ENCODE results near the gene NTNG2. TPM values are rescaled to one million over a fixed set of nuclear protein-coding genes. Genes with fewer than 3 reads are reported as not detected.

Gene NTNG2
- total RNA-seq, 1 donor from 2014 or later = 4.0 TPM

DNA sequence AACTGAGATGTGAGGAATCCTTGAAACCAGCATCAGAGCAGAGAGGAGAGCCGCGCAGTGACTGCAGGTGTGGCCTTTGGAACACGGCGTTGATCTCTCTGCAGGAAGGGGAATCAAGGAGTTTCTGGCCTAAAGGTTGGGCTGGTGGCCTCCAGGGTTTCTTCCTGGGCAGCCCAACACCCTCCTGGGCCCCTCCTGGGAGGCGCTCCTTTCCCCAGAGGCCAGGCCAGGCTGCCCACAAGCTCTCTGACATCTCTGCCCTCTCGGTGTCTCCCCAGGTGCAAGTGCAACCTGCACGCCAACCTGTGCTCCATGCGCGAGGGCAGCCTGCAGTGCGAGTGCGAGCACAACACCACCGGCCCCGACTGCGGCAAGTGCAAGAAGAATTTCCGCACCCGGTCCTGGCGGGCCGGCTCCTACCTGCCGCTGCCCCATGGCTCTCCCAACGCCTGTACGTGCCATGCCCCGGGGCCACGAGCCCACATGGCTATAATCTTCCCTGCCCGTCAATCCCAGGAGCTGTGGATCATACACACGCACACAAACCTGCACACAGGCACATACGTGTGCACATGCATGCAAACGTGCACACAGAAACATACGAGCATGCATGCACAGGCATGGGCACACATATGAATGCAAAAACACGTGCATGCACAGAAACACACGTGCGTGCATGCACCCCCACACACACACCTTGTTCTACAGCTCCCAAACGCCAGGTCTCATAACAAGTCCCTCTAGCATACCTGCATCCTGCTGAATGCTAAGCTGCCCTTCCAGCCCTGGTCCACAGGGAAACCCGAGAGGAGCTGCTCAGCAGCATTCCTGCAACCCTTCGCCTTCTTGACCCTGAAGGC, 64.9 kb downstream of the NTNG2 start:
- DNase-seq (ENCODE audit: extremely low spot score, unreplicated experiment) = no peak
- no peak overlapping the region for H3K4me3 Mint-ChIP-seq
- TF ChIP-seq, protein P1, sequence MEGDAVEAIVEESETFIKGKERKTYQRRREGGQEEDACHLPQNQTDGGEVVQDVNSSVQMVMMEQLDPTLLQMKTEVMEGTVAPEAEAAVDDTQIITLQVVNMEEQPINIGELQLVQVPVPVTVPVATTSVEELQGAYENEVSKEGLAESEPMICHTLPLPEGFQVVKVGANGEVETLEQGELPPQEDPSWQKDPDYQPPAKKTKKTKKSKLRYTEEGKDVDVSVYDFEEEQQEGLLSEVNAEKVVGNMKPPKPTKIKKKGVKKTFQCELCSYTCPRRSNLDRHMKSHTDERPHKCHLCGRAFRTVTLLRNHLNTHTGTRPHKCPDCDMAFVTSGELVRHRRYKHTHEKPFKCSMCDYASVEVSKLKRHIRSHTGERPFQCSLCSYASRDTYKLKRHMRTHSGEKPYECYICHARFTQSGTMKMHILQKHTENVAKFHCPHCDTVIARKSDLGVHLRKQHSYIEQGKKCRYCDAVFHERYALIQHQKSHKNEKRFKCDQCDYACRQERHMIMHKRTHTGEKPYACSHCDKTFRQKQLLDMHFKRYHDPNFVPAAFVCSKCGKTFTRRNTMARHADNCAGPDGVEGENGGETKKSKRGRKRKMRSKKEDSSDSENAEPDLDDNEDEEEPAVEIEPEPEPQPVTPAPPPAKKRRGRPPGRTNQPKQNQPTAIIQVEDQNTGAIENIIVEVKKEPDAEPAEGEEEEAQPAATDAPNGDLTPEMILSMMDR (conservative IDR thresholded peaks at IDR 0.05) = no peak
- no peak overlapping the region for H3K27ac Mint-ChIP-seq
- peaks cover 40% of the 10 kb centered on the region for H3K27me3 Mint-ChIP-seq
- H3K36me3 Mint-ChIP-seq = no peaks in the 10 kb centered on the region
- H3K9me3 Mint-ChIP-seq = no peaks in the 10 kb centered on the region
- no peaks in the 10 kb centered on the region for H3K4me1 Mint-ChIP-seq (ENCODE audit: unreplicated experiment)

DNA sequence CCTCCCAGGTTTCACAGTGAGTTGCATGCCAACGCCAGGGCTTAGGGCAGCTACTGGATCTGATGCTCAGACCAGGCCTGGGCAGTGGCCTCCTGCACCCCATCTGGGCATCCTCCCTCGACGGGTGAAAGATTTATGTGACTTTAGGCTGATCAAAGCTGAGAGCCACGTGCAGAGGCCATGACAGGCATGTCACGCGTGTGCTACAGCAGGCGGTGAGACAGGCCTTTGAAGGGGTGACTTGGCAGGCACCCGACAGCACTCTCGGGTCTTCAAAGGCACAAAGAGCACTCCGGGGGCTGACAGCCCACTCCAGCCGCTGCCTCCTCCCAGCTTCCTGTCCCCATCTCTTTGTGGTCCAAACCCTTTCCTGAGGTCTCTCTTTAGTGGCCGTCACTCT, 66.2 kb downstream of the NTNG2 start:
- DNase-seq (ENCODE audit: extremely low spot score, unreplicated experiment) = no peak
- Mint-ChIP-seq H3K27ac (no peak overlapping the region), H3K4me3 (no peak overlapping the region), H3K4me1 (ENCODE audit: unreplicated experiment) (no peaks in the 10 kb centered on the region), H3K9me3 (no peaks in the 10 kb centered on the region), H3K27me3 (peaks cover 31% of the 10 kb centered on the region), H3K36me3 (no peaks in the 10 kb centered on the region)
- TF ChIP-seq, protein P1 (conservative IDR thresholded peaks at IDR 0.05) = no peak

DNA sequence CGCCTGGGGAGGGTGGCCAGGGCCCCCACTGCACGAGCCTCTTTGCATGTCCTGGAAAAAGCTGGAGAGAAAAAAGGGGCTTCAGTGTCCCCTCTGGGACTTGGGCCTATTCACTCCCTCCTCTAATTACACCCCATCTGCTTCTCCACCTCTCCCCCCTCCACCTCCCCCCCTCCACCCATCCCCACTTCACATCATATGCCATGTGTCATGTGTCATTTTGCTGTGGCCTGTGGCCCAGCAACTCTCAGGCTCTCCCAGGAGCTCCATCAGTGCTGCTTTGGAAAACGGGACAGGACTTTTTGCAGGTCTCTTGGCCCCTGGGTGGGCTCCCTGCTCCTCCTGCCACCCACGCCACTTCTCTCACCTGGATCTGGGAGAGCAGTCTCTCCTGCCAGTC, 68.7 kb downstream of the NTNG2 start:
- Mint-ChIP-seq H3K4me1 (ENCODE audit: unreplicated experiment) (no peaks in the 10 kb centered on the region), H3K36me3 (no peaks in the 10 kb centered on the region), H3K27ac (no peak overlapping the region), H3K4me3 (no peak overlapping the region), H3K27me3 (peaks cover 37% of the 10 kb centered on the region), H3K9me3 (no peaks in the 10 kb centered on the region)
- TF ChIP-seq, protein P1 (conservative IDR thresholded peaks at IDR 0.05) = no peak
- no peak for DNase-seq (ENCODE audit: extremely low spot score, unreplicated experiment)

DNA sequence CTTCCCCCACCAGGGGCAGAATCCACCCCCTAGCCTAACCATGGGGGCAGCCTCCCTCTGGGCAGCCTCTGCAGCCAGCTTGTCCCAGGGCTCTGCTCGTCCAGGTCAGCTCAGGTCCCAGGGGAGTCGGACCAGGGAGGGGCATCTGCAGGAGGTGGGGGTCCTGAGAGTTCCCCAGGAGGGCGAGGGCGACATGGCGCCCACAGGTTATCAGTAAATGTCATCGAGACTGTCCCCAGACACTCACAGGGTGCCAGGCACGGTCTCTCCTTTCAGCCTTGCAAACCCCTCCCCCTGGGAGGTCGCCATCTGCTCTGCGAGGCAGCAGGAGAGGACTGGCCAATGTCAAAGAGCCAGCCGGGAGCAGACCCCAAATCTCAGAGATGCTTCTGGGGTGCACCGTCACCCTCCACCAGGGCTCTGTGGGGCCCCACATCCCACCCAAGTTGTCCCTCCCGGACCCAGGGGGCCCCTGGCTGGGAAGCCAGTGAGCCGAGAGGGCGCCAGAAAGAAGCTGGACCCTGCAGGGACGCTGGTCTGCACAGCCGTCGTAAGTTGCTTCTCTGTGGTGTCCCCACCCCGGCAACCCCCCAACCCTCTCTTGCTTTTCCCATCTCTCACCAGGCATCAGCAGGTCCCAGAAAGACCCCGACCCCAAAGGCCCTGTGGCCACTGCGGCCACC, 69.3 kb downstream of the NTNG2 start:
- H3K36me3 Mint-ChIP-seq = no peaks in the 10 kb centered on the region
- TF ChIP-seq, protein P1 (conservative IDR thresholded peaks at IDR 0.05) = no peak
- no peaks in the 10 kb centered on the region for H3K9me3 Mint-ChIP-seq

DNA sequence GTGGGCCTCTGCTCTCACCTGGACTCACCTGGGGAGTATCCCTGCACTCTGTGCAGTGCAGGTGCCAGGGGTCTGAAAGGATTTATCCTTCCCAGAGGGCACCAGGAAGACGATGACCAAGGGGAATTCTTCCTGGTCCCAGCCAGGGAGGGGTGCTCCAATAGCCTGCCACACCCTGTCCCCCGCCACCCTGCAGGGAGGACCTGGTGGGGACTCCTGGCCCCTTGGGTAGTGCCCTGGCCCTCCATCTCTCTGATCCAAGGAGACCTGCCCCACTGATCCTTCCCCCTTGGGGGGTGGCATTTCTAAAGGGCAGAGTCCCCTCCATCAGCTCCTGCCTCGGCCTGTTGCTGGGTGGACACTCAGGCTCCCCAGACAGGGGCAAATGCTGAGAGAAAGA, 70.7 kb downstream of the NTNG2 start:
- DNase-seq (ENCODE audit: extremely low spot score, unreplicated experiment) = no peak
- Mint-ChIP-seq H3K27ac (no peak overlapping the region), H3K4me3 (no peak overlapping the region), H3K4me1 (ENCODE audit: unreplicated experiment) (peaks cover 5% of the 10 kb centered on the region), H3K9me3 (no peaks in the 10 kb centered on the region), H3K27me3 (peaks cover 35% of the 10 kb centered on the region), H3K36me3 (no peaks in the 10 kb centered on the region)
- TF ChIP-seq, protein P1 (conservative IDR thresholded peaks at IDR 0.05) = no peak

More for the DNA sequence above, 69.3 kb downstream of the NTNG2 start:
- DNase-seq (ENCODE audit: extremely low spot score, unreplicated experiment) = no peak
- Mint-ChIP-seq H3K4me3 (no peak overlapping the region), H3K27ac (no peak overlapping the region), H3K27me3 (peaks cover 32% of the 10 kb centered on the region), H3K4me1 (ENCODE audit: unreplicated experiment) (no peaks in the 10 kb centered on the region)

Data from type B pancreatic cell (in vitro differentiated cells).